H9 (cell line): Measurements from ENCODE around the gene ELMO2. TPM values are rescaled to one million over a fixed set of nuclear protein-coding genes. Genes with fewer than 3 reads are reported as not detected.

Experiments used
- DNase-seq: peaks from one replicate; pipeline ENCODE4 v3.0.0-alpha.2; 2017
- H2AFZ ChIP-seq: one replicate; pipeline ENCODE4 v1.6.1; 2013; ENCODE audit warnings: mild to moderate bottlenecking, low read length, control low read depth, moderate library complexity
- H2AK5ac ChIP-seq: 2 replicates; pipeline ENCODE4 v1.6.1; 2013; ENCODE audit warnings: low read length, control low read depth, mixed read lengths; ENCODE audit not compliant: insufficient read length
- H2BK120ac ChIP-seq: one replicate; pipeline ENCODE4 v1.6.1; 2013; ENCODE audit warnings: low read depth, mild to moderate bottlenecking, low read length, control low read depth, inconsistent platforms; ENCODE audit not compliant: poor library complexity, severe bottlenecking
- H2BK12ac ChIP-seq: 2 replicates; pipeline ENCODE4 v1.6.1; 2013; ENCODE audit warnings: low read length, control low read depth, mixed read lengths, low read depth; ENCODE audit not compliant: insufficient read length
- H2BK15ac ChIP-seq: 2 replicates; pipeline ENCODE4 v1.6.1; 2013; ENCODE audit warnings: low read depth, low read length, control low read depth
- H2BK20ac ChIP-seq: one replicate; pipeline ENCODE4 v1.6.1; 2013; ENCODE audit warnings: low read depth, mild to moderate bottlenecking, low read length, control low read depth, inconsistent platforms; ENCODE audit not compliant: poor library complexity, severe bottlenecking
- H2BK5ac ChIP-seq: 2 replicates; pipeline ENCODE4 v1.6.1; 2013; ENCODE audit warnings: low read length, control low read depth, mixed read lengths; ENCODE audit not compliant: insufficient read length
- H3K14ac ChIP-seq: 2 replicates; pipeline ENCODE4 v1.6.1; 2013; ENCODE audit warnings: low read length, control low read depth; ENCODE audit not compliant: insufficient read depth
- H3K18ac ChIP-seq: 2 replicates; pipeline ENCODE4 v1.6.1; 2013; ENCODE audit warnings: low read depth, mild to moderate bottlenecking, mixed read lengths, low read length, control low read depth; ENCODE audit not compliant: insufficient read length
- H3K23ac ChIP-seq: 2 replicates; pipeline ENCODE4 v1.6.1; 2013; ENCODE audit warnings: low read length, control low read depth, mixed read lengths, low read depth; ENCODE audit not compliant: insufficient read length
- H3K23me2 ChIP-seq: 2 replicates; pipeline ENCODE4 v1.6.1; 2013; ENCODE audit warnings: low read depth, mild to moderate bottlenecking, mixed read lengths, low read length, control low read depth; ENCODE audit not compliant: insufficient read length, poor library complexity, severe bottlenecking
- H3K27ac ChIP-seq: 2 replicates; pipeline ENCODE4 v1.5.1; 2013; ENCODE audit warnings: low read length, control low read depth, mixed read lengths, low read depth; ENCODE audit not compliant: insufficient read length
- H3K27me3 ChIP-seq: 2 replicates; pipeline ENCODE4 v1.6.1; 2013; ENCODE audit warnings: low read length, control low read depth, inconsistent platforms; ENCODE audit not compliant: insufficient read depth
- H3K4ac ChIP-seq: 2 replicates; pipeline ENCODE4 v1.6.1; 2013; ENCODE audit warnings: low read depth, mild to moderate bottlenecking, control low read depth, inconsistent platforms, low read length, moderate library complexity
- H3K4me1 ChIP-seq: 2 replicates; pipeline ENCODE4 v1.6.1; 2013; ENCODE audit warnings: low read length, control low read depth, inconsistent platforms; ENCODE audit not compliant: insufficient read depth
- H3K4me2 ChIP-seq: 2 replicates; pipeline ENCODE4 v1.6.1; 2013; ENCODE audit warnings: low read length, control low read depth, mixed read lengths; ENCODE audit not compliant: insufficient read length, insufficient read depth
- H3K56ac ChIP-seq: 2 replicates; pipeline ENCODE4 v1.6.1; 2013; ENCODE audit warnings: low read depth, mild to moderate bottlenecking, mixed read lengths, low read length, control low read depth; ENCODE audit not compliant: insufficient read length
- H3K79me1 ChIP-seq: 2 replicates; pipeline ENCODE4 v1.6.1; 2013; ENCODE audit warnings: low read depth, mild to moderate bottlenecking, moderate library complexity, low read length, control low read depth, inconsistent platforms; ENCODE audit not compliant: insufficient read depth, poor library complexity, severe bottlenecking
- H3K79me2 ChIP-seq: 2 replicates; pipeline ENCODE4 v1.6.1; 2013; ENCODE audit warnings: low read length, control low read depth, inconsistent platforms; ENCODE audit not compliant: insufficient read depth
- H3K9ac ChIP-seq: 2 replicates; pipeline ENCODE4 v1.6.1; 2013; ENCODE audit warnings: low read length, control low read depth, mixed read lengths; ENCODE audit not compliant: insufficient read length; ENCODE audit errors: extremely low read depth
- H3K9me3 ChIP-seq: one replicate; pipeline ENCODE4 v1.6.1; 2013; ENCODE audit warnings: low read depth, low read length, inconsistent platforms; ENCODE audit not compliant: control insufficient read depth
- H3T11ph ChIP-seq: one replicate; pipeline ENCODE4 v1.6.1; 2013; ENCODE audit warnings: mild to moderate bottlenecking, low read length, control low read depth, inconsistent platforms
- H4K20me1 ChIP-seq: one replicate; pipeline ENCODE4 v1.6.1; 2013; ENCODE audit not compliant: control insufficient read depth, insufficient read length, insufficient read depth
- H4K5ac ChIP-seq: 2 replicates; pipeline ENCODE4 v1.6.1; 2013; ENCODE audit warnings: low read depth, mild to moderate bottlenecking, mixed read lengths, low read length, control low read depth; ENCODE audit not compliant: insufficient read length
- H4K8ac ChIP-seq: replicated peaks from 2 replicates; pipeline ENCODE4 v1.6.1; 2013; ENCODE audit warnings: low read length, control low read depth, mixed read lengths, low read depth; ENCODE audit not compliant: insufficient read length
- H4K91ac ChIP-seq: 2 replicates; pipeline ENCODE4 v1.6.1; 2013; ENCODE audit warnings: low read depth, mild to moderate bottlenecking, moderate library complexity, mixed read lengths, low read length, control low read depth; ENCODE audit not compliant: insufficient read length
- H3K27ac Mint-ChIP-seq, 3 experiments: 2 replicates in 2 of 3; 3 replicates in 1 of 3; pipeline ENCODE4 v1.8.0; 2020 to 2021; ENCODE audit warnings: mixed read lengths in 3 of 3, mild to moderate bottlenecking in 1 of 3, moderate library complexity in 1 of 3
- H3K27me3 Mint-ChIP-seq: 2 replicates; pipeline ENCODE4 v1.8.0; 2021; ENCODE audit warnings: low read depth, mild to moderate bottlenecking, moderate library complexity, mixed read lengths
- H3K36me3 Mint-ChIP-seq, 3 experiments: 2 replicates in 2 of 3; 3 replicates in 1 of 3; pipeline ENCODE4 v1.8.0; 2020 to 2021; ENCODE audit warnings: low read depth in 3 of 3, mixed read lengths in 3 of 3; ENCODE audit not compliant: insufficient read depth in 1 of 3
- H3K4me1 Mint-ChIP-seq, 2 experiments: 2 replicates each; pipeline ENCODE4 v1.8.0; 2020; ENCODE audit warnings: mixed read lengths in 2 of 2
- H3K4me3 Mint-ChIP-seq, 2 experiments: 2 replicates in 1 of 2; 3 replicates in 1 of 2; pipeline ENCODE4 v1.8.0; 2020 to 2021; ENCODE audit warnings: mild to moderate bottlenecking in 2 of 2, mixed read lengths in 2 of 2, moderate library complexity in 1 of 2
- H3K9me3 Mint-ChIP-seq, 2 experiments: 2 replicates in 1 of 2; 3 replicates in 1 of 2; pipeline ENCODE4 v1.8.0; 2020; ENCODE audit warnings: mild to moderate bottlenecking in 2 of 2, mixed read lengths in 2 of 2, moderate library complexity in 1 of 2
- CTCF ChIP-seq: fragments of 200-600 bp; sonication (generic); conservative IDR thresholded peaks from 3 replicates; pipeline ENCODE4 v1.8.0; 2021; ENCODE audit warnings: antibody characterized with exemption, mild to moderate bottlenecking
- WGBS: extraction: QIAGEN DNeasy Blood & Tissue Kit; methylation state at CpG from one replicate; pipeline ENCODE4 v1.1.7; 2013; ENCODE audit warnings: missing lambda C conversion rate, low lambda C conversion rate, mixed read lengths; ENCODE audit not compliant: insufficient read length; ENCODE audit errors: extremely low coverage; 5-methylcytosine and 5-hydroxymethylcytosine counted together
- total RNA-seq: library from RNA; stranded (reverse); gene quantifications from 2 replicates; pipeline ENCODE4 v1.2.1, GENCODE V29; 2021

Gene ELMO2
- total RNA-seq, 1 experiment from 2014 or later, result 32.5 TPM

GRCh38 chr20:46334303-46334904 is 72.0 kb downstream of the ELMO2 start:
- Histone ChIP-seq H2BK15ac (no peak overlapping the region), H3K56ac (no peak overlapping the region), H3T11ph (no peak overlapping the region), H3K14ac (peak overlapping the region; percentile 25; the same call in 1 of the 2 replicates), H4K91ac (no peak overlapping the region), H3K4me1 (no peaks in the 10 kb centered on the region), H4K20me1 (no peaks in the 10 kb centered on the region), H2AK5ac (no peak overlapping the region), H4K5ac (no peak overlapping the region), H2BK5ac (no peak overlapping the region), H3K27me3 (no peaks in the 10 kb centered on the region; the same call in 1 of the 2 replicates), H3K9me3 (no peaks in the 10 kb centered on the region), H3K27ac (no peak overlapping the region), H3K4ac (no peak overlapping the region), H3K23me2 (no peaks in the 10 kb centered on the region), H2AFZ (no peak overlapping the region), H3K79me1 (no peaks in the 10 kb centered on the region), H3K79me2 (no peaks in the 10 kb centered on the region), H2BK120ac (no peak overlapping the region), H3K23ac (no peak overlapping the region), H3K4me2 (no peak overlapping the region), H3K18ac (no peak overlapping the region), H3K9ac (no peak overlapping the region), H2BK12ac (no peak overlapping the region), H4K8ac (no peak overlapping the region), H2BK20ac (no peak overlapping the region)
- Mint-ChIP-seq H3K9me3 (no peaks in the 10 kb centered on the region), H3K4me1 (peaks cover 7 to 51% of the 10 kb centered on the region in 2 experiments), H3K27ac (peak overlapping the region in 1 of 3 experiments; percentile 27; a peak in 1 of 7 replicates), H3K4me3 (no peak overlapping the region), H3K36me3 (no peaks in the 10 kb centered on the region), H3K27me3 (peaks cover 23% of the 10 kb centered on the region)
- TF ChIP-seq CTCF, result no peak
- no CpG with 5 or more reads among the region's 9 CpGs for WGBS
- DNase-seq, result no peak
